HCT116 (cell line): Measurements from ENCODE around the gene ACKR3. TPM values are rescaled to one million over a fixed set of nuclear protein-coding genes. Genes with fewer than 3 reads are reported as not detected.

Experiments used
- ATAC-seq: fragments of 200-7000 bp; cut with Tn5 transposase; 2 replicates; pipeline ENCODE4 v1.9.1; 2020; ENCODE audit warnings: mild to moderate bottlenecking, moderate library complexity
- BruUV-seq: library from RNA; stranded (reverse); fragments of 400-500 nt; replicated peaks from 2 replicates; lab custom pipeline; 2021; lab: Mats Ljungman, UMichigan
- CTCF ChIA-PET: fragments of 300-600 bp; sonication (Branson Sonifier 250); formaldehyde crosslinking; loops from one replicate; lab custom pipeline; 2021; ENCODE audit warnings: antibody characterized with exemption; lab: Charles Lee
- POLR2A ChIA-PET: fragments of 300-600, 350-600 bp; sonication (Branson Sonifier 250); formaldehyde crosslinking; loops from one replicate; lab custom pipeline; 2021; ENCODE audit warnings: antibody characterized with exemption; lab: Charles Lee
- RAD21 ChIA-PET, 2 experiments: fragments of 300-600 bp; sonication (Branson Sonifier 250); formaldehyde crosslinking; loops; one replicate each; lab custom pipeline; 2023; ENCODE audit warnings: low total read pairs in 2 of 2; ENCODE audit not compliant: uncharacterized antibody in 2 of 2, unreplicated experiment in 2 of 2, low non-redundant PET in 1 of 2; lab: Charles Lee
- DNase-seq: peaks from one replicate; pipeline ENCODE4 v3.0.0-alpha.2; 2010; ENCODE audit warnings: low read depth, low spot score
- H2AFZ ChIP-seq: fragments of 200-600 bp; shearing (Covaris generic), sonication (generic); 2 replicates; pipeline ENCODE4 v1.6.1; 2017; ENCODE audit warnings: low read depth, mixed run types, mixed read lengths, antibody characterized with exemption, low read length; ENCODE audit not compliant: poor library complexity, severe bottlenecking
- H3K27ac ChIP-seq: 2 replicates; pipeline ENCODE4 v1.5.1; 2012; ENCODE audit warnings: low read depth, low read length
- H3K27me3 ChIP-seq: fragments of 200-600 bp; sonication (generic); 2 replicates; pipeline ENCODE4 v1.6.1; 2016; ENCODE audit warnings: mixed run types, low read length, mixed read lengths; ENCODE audit not compliant: insufficient read depth
- H3K36me3 ChIP-seq, 2 experiments: fragments of 200-500 bp in 1 of 2; fragments of 200-600 bp in 1 of 2; sonication (Bioruptor generic) in 1 of 2; sonication (generic) in 1 of 2; 2 replicates each; pipeline versions ENCODE4 v1.5.1 to v1.6.1; 2014 to 2016; ENCODE audit warnings: low read length in 2 of 2, inconsistent platforms in 1 of 2, mixed read lengths in 1 of 2, mixed run types in 1 of 2; ENCODE audit not compliant: insufficient read depth in 2 of 2, control insufficient read depth in 1 of 2
- H3K4me1 ChIP-seq, 2 experiments: fragments of 200-600 bp in 1 of 2; sonication (generic) in 1 of 2; 2 replicates each; pipeline versions ENCODE4 v1.5.1 to v1.6.1; 2012 to 2017; ENCODE audit warnings: low read length in 2 of 2, inconsistent platforms in 1 of 2, mild to moderate bottlenecking in 1 of 2, mixed read lengths in 1 of 2, mixed run types in 1 of 2, moderate library complexity in 1 of 2; ENCODE audit not compliant: insufficient read depth in 2 of 2, control insufficient read depth in 1 of 2
- H3K4me2 ChIP-seq: fragments of 200-600 bp; sonication (generic); 2 replicates; pipeline ENCODE4 v1.6.1; 2017; ENCODE audit warnings: mixed run types, low read length, mixed read lengths
- H3K4me3 ChIP-seq, 2 experiments: fragments of 200-600 bp in 1 of 2; sonication (generic) in 1 of 2; replicated peaks in 1 of 2; 2 replicates each; pipeline ENCODE4 v1.5.1; 2011 to 2016; ENCODE audit warnings: low read length in 2 of 2, control low read depth in 1 of 2, low read depth in 1 of 2, mild to moderate bottlenecking in 1 of 2, mixed read lengths in 1 of 2, mixed run types in 1 of 2
- H3K79me2 ChIP-seq: fragments of 200-600 bp; sonication (generic); 2 replicates; pipeline ENCODE4 v1.6.1; 2017; ENCODE audit warnings: mild to moderate bottlenecking, mixed run types, low read length, moderate library complexity, mixed read lengths; ENCODE audit not compliant: insufficient read depth
- H3K9ac ChIP-seq: fragments of 200-600 bp; sonication (generic); 2 replicates; pipeline ENCODE4 v1.6.1; 2016; ENCODE audit warnings: low read length, mixed read lengths
- H3K9me2 ChIP-seq: fragments of 200-600 bp; sonication (generic), shearing (Covaris generic); 2 replicates; pipeline ENCODE4 v1.6.1; 2017; ENCODE audit warnings: mixed run types, mild to moderate bottlenecking, moderate library complexity; ENCODE audit not compliant: insufficient read depth
- H3K9me3 ChIP-seq, 2 experiments: fragments of 200-500 bp in 1 of 2; fragments of 200-600 bp in 1 of 2; sonication (Bioruptor generic) in 1 of 2; sonication (generic) in 1 of 2; 2 replicates each; pipeline ENCODE4 v1.6.1; 2014 to 2017; ENCODE audit warnings: low read length in 2 of 2, mixed read lengths in 2 of 2, inconsistent platforms in 1 of 2, low read depth in 1 of 2, mild to moderate bottlenecking in 1 of 2, mixed run types in 1 of 2, moderate library complexity in 1 of 2; ENCODE audit not compliant: control insufficient read depth in 1 of 2, insufficient read depth in 1 of 2
- H4K20me1 ChIP-seq: fragments of 200-600 bp; sonication (generic), shearing (Covaris generic); 2 replicates; pipeline ENCODE4 v1.6.1; 2017; ENCODE audit warnings: mixed run types, mild to moderate bottlenecking, moderate library complexity; ENCODE audit not compliant: insufficient read depth
- ATF3 ChIP-seq: IDR thresholded peaks from 2 replicates; pipeline ENCODE4 v1.6.1; 2012
- CBX3 ChIP-seq: IDR thresholded peaks from 2 replicates; pipeline ENCODE4 v1.6.1; 2012; ENCODE audit warnings: low read depth
- CEBPB ChIP-seq: IDR thresholded peaks from 2 replicates; pipeline ENCODE4 v1.6.1; 2012; ENCODE audit warnings: low read depth
- EGR1 ChIP-seq: IDR thresholded peaks from 2 replicates; pipeline ENCODE4 v1.6.1; 2012; ENCODE audit warnings: low read depth
- EZH2 ChIP-seq: fragments of 200-600 bp; sonication (generic); IDR thresholded peaks from 2 replicates; pipeline ENCODE4 v1.6.1; 2017; ENCODE audit warnings: antibody characterized with exemption, mixed run types
- FOSL1 ChIP-seq: IDR thresholded peaks from 2 replicates; pipeline ENCODE4 v1.6.1; 2012; ENCODE audit warnings: low read depth
- JUND ChIP-seq: IDR thresholded peaks from 2 replicates; pipeline ENCODE4 v1.6.1; 2012
- MAX ChIP-seq: IDR thresholded peaks from 2 replicates; pipeline ENCODE4 v1.6.1; 2012
- POLR2A ChIP-seq: IDR thresholded peaks from 2 replicates; pipeline ENCODE4 v1.7.0; 2011; ENCODE audit warnings: borderline replicate concordance; ENCODE audit not compliant: insufficient read depth, insufficient read length; ENCODE audit errors: extremely low read depth
- POLR2AphosphoS5 ChIP-seq: IDR thresholded peaks from 2 replicates; pipeline ENCODE4 v1.6.1; 2011; ENCODE audit warnings: mild to moderate bottlenecking, low read depth, low read length, moderate library complexity
- REST ChIP-seq: IDR thresholded peaks from 2 replicates; pipeline ENCODE4 v1.6.1; 2012; ENCODE audit warnings: low read depth
- SP1 ChIP-seq: IDR thresholded peaks from 2 replicates; pipeline ENCODE4 v1.6.1; 2012; ENCODE audit warnings: low read depth
- TCF7L2 ChIP-seq: IDR thresholded peaks from 2 replicates; pipeline ENCODE4 v1.7.0; 2011; ENCODE audit warnings: borderline replicate concordance, inconsistent platforms; ENCODE audit not compliant: insufficient read depth, insufficient read length; ENCODE audit errors: extremely low read depth
- YY1 ChIP-seq: IDR thresholded peaks from 2 replicates; pipeline ENCODE4 v1.6.1; 2011; ENCODE audit warnings: low read length, low read depth, moderate library complexity, mild to moderate bottlenecking; ENCODE audit not compliant: insufficient replicate concordance; ENCODE audit errors: extremely low read depth
- ZFX ChIP-seq: fragments of 450-650 bp; IDR thresholded peaks from 2 replicates; pipeline ENCODE4 v1.6.1; 2017
- intact Hi-C: fragments of 100-400 bp; cut with micrococcal nuclease; formaldehyde crosslinking; loops from 2 replicates; pipeline ENCODE4 v1.10.0; 2022
- total RNA-seq: library from RNA; stranded (reverse); gene quantifications from one replicate; pipeline ENCODE4 v1.2.1, GENCODE V29; 2021; ENCODE audit not compliant: unreplicated experiment

ACKR3 gene
- total RNA-seq, 1 experiment from 2014 or later = 0.20 TPM

GRCh38 chr2:236580746-236581355, 11.2 kb downstream of the ACKR3 start:
- BruUV-seq = no TSS peak
- Histone ChIP-seq H3K27ac (no peak overlapping the region), H3K4me1 (no peaks in the 10 kb centered on the region), H3K4me3 (no peak overlapping the region), H3K36me3 (no peaks in the 10 kb centered on the region), H3K9ac (no peak overlapping the region), H3K9me2 (no peaks in the 10 kb centered on the region), H4K20me1 (no peaks in the 10 kb centered on the region), H3K79me2 (no peaks in the 10 kb centered on the region), H3K9me3 (no peaks in the 10 kb centered on the region), H2AFZ (no peak overlapping the region), H3K4me2 (no peak overlapping the region), H3K27me3 (peaks cover 25% of the 10 kb centered on the region)
- POLR2A ChIA-PET = no interaction called here
- RAD21 ChIA-PET = no interaction called here
- DNase-seq = no peak
- ATAC-seq = no peak
- intact Hi-C loops = no loop called here
- TF ChIP-seq ZFX (no peak), JUND (no peak), SP1 (no peak)
- CTCF ChIA-PET = no interaction called here

DNA sequence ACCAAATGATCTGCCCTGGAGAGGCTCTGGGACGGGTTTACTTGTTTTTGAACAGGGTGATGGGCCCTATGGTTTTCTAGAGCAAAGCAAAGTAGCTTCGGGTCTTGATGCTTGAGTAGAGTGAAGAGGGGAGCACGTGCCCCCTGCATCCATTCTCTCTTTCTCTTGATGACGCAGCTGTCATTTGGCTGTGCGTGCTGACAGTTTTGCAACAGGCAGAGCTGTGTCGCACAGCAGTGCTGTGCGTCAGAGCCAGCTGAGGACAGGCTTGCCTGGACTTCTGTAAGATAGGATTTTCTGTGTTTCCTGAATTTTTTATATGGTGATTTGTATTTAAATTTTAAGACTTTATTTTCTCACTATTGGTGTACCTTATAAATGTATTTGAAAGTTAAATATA, 11.9 kb downstream of the ACKR3 start:
- H3K4me3 ChIP-seq = no peak overlapping the region
- CTCF ChIA-PET = no interaction called here
- H3K9me2 ChIP-seq = no peaks in the 10 kb centered on the region
- no peaks in the 10 kb centered on the region for H3K4me1 ChIP-seq
- H2AFZ ChIP-seq = no peak overlapping the region
- no peaks in the 10 kb centered on the region for H3K79me2 ChIP-seq
- H3K27me3 ChIP-seq = peaks cover 25% of the 10 kb centered on the region
- H4K20me1 ChIP-seq = no peaks in the 10 kb centered on the region
- no peaks in the 10 kb centered on the region for H3K36me3 ChIP-seq
- H3K9ac ChIP-seq = no peak overlapping the region
- intact Hi-C loops = no loop called here
- POLR2A ChIA-PET = no interaction called here
- ATAC-seq (no peak), DNase-seq (no peak)
- TF ChIP-seq CEBPB (no peak), FOSL1 (no peak), MAX (no peak), POLR2AphosphoS5 (no peak), ZFX (no peak), SP1 (no peak), YY1 (no peak), POLR2A (no peak), EZH2 (no peak), JUND (no peak), REST (no peak), CBX3 (no peak), TCF7L2 (no peak), EGR1 (no peak), ATF3 (no peak)
- H3K4me2 ChIP-seq = no peak overlapping the region
- RAD21 ChIA-PET = no interaction called here
- no TSS peak for BruUV-seq
- H3K27ac ChIP-seq = no peak overlapping the region
- no peaks in the 10 kb centered on the region for H3K9me3 ChIP-seq
